ENCODE results near the gene PLS1. TPM values are rescaled to one million over a fixed set of nuclear protein-coding genes. Genes with fewer than 3 reads are reported as not detected.

Gene PLS1
- total RNA-seq, 3 donors from 2014 or later (not counting 1 experiment from before 2014, with no cell fraction given) = 1.2 to 2.6 (median 1.6) TPM

- no peak for TF ChIP-seq CTCF (IDR thresholded peaks at IDR 0.05)
- no peak overlapping the region for H3K4me3 Mint-ChIP-seq
- no peaks in the 10 kb centered on the region for H3K9me3 Mint-ChIP-seq
- H3K36me3 ChIP-seq (ENCODE audit: control insufficient read depth, insufficient read depth, low read length) = no peaks in the 10 kb centered on the region
- 100% methylated on average over 2 of the region's 2 CpGs for WGBS (ENCODE audit: insufficient coverage)
- no peaks in the 10 kb centered on the region for H3K27me3 ChIP-seq (ENCODE audit: control insufficient read depth, insufficient read depth, low read length)
- no peak overlapping the region for H3K27ac ChIP-seq (ENCODE audit: low read length)
- no peak for DNase-seq
- no peaks in the 10 kb centered on the region for H3K9me3 ChIP-seq (ENCODE audit: control insufficient read depth, insufficient read depth, low read length)
- H3K4me3 ChIP-seq (ENCODE audit: low read length) = no peak overlapping the region
- intact Hi-C loops (cut with micrococcal nuclease) = no loop called here
- no peak for ATAC-seq
- H3K4me1 Mint-ChIP-seq = no peaks in the 10 kb centered on the region
- H3K27me3 Mint-ChIP-seq (ENCODE audit: low read depth in 2 of 2) = no peaks in the 10 kb centered on the region
- H3K36me3 Mint-ChIP-seq = no peaks in the 10 kb centered on the region
- H3K27ac Mint-ChIP-seq = no peak overlapping the region
- no peaks in the 10 kb centered on the region for H3K4me1 ChIP-seq (ENCODE audit: control insufficient read depth, insufficient read depth, low read length)
These were observed 95.3 kb downstream of the PLS1 start for GRCh38 chr3:142691527-142691926.

GRCh38 chr3:142693136-142693853 is 97.1 kb downstream of the PLS1 start:
- no peaks in the 10 kb centered on the region for H3K36me3 Mint-ChIP-seq
- intact Hi-C loops (cut with micrococcal nuclease) = no loop called here
- no peaks in the 10 kb centered on the region for H3K27me3 Mint-ChIP-seq (ENCODE audit: low read depth in 2 of 2)
- DNase-seq = no peak
- H3K9me3 Mint-ChIP-seq = no peaks in the 10 kb centered on the region
- no peaks in the 10 kb centered on the region for H3K4me1 Mint-ChIP-seq
- WGBS (ENCODE audit: insufficient coverage) = 95% methylated on average over 7 of the region's 7 CpGs
- TF ChIP-seq CTCF (IDR thresholded peaks at IDR 0.05) = no peak
- H3K36me3 ChIP-seq (ENCODE audit: control insufficient read depth, insufficient read depth, low read length) = no peaks in the 10 kb centered on the region
- H3K9me3 ChIP-seq (ENCODE audit: control insufficient read depth, insufficient read depth, low read length) = no peaks in the 10 kb centered on the region
- no peak overlapping the region for H3K27ac Mint-ChIP-seq
- H3K4me3 ChIP-seq (ENCODE audit: low read length) = no peak overlapping the region
- no peak overlapping the region for H3K27ac ChIP-seq (ENCODE audit: low read length)
- H3K4me3 Mint-ChIP-seq = no peak overlapping the region
- no peaks in the 10 kb centered on the region for H3K4me1 ChIP-seq (ENCODE audit: control insufficient read depth, insufficient read depth, low read length)
- H3K27me3 ChIP-seq (ENCODE audit: control insufficient read depth, insufficient read depth, low read length) = no peaks in the 10 kb centered on the region
- no peak for ATAC-seq

- Histone ChIP-seq H3K27ac (ENCODE audit: low read length) (no peak overlapping the region), H3K27me3 (ENCODE audit: control insufficient read depth, insufficient read depth, low read length) (no peaks in the 10 kb centered on the region), H3K4me3 (ENCODE audit: low read length) (no peak overlapping the region), H3K9me3 (ENCODE audit: control insufficient read depth, insufficient read depth, low read length) (no peaks in the 10 kb centered on the region), H3K36me3 (ENCODE audit: control insufficient read depth, insufficient read depth, low read length) (no peaks in the 10 kb centered on the region), H3K4me1 (ENCODE audit: control insufficient read depth, insufficient read depth, low read length) (no peaks in the 10 kb centered on the region)
- Mint-ChIP-seq H3K36me3 (no peaks in the 10 kb centered on the region), H3K27ac (no peak overlapping the region), H3K4me1 (no peaks in the 10 kb centered on the region), H3K27me3 (ENCODE audit: low read depth in 2 of 2) (no peaks in the 10 kb centered on the region), H3K4me3 (no peak overlapping the region), H3K9me3 (no peaks in the 10 kb centered on the region)
- 60% methylated on average over 1 of the region's 1 CpG for WGBS (ENCODE audit: insufficient coverage)
- ATAC-seq = no peak
- no peak for DNase-seq
- intact Hi-C loops (cut with micrococcal nuclease) = no loop called here
- TF ChIP-seq CTCF (IDR thresholded peaks at IDR 0.05) = no peak
These were observed 98.0 kb downstream of the PLS1 start for GRCh38 chr3:142694225-142694624.

GRCh38 chr3:142705198-142705597 is 109.0 kb downstream of the PLS1 start:
- H3K36me3 Mint-ChIP-seq = no peaks in the 10 kb centered on the region
- H3K4me3 Mint-ChIP-seq = no peak overlapping the region
- DNase-seq (no peak), ATAC-seq (no peak)
- no peaks in the 10 kb centered on the region for H3K36me3 ChIP-seq (ENCODE audit: control insufficient read depth, insufficient read depth, low read length)
- intact Hi-C loops (cut with micrococcal nuclease) = no loop called here
- no peak for TF ChIP-seq CTCF (IDR thresholded peaks at IDR 0.05)
- no peaks in the 10 kb centered on the region for H3K9me3 ChIP-seq (ENCODE audit: control insufficient read depth, insufficient read depth, low read length)
- no peaks in the 10 kb centered on the region for H3K9me3 Mint-ChIP-seq
- H3K27ac ChIP-seq (ENCODE audit: low read length) = no peak overlapping the region
- no peaks in the 10 kb centered on the region for H3K27me3 ChIP-seq (ENCODE audit: control insufficient read depth, insufficient read depth, low read length)
- H3K4me1 Mint-ChIP-seq = no peaks in the 10 kb centered on the region
- peaks cover 0 to 3% of the 10 kb centered on the region in 2 donors for H3K27me3 Mint-ChIP-seq (ENCODE audit: low read depth in 2 of 2)
- H3K4me3 ChIP-seq (ENCODE audit: low read length) = no peak overlapping the region
- 88% methylated on average over 1 of the region's 2 CpGs for WGBS (ENCODE audit: insufficient coverage)
- H3K4me1 ChIP-seq (ENCODE audit: control insufficient read depth, insufficient read depth, low read length) = no peaks in the 10 kb centered on the region
- no peak overlapping the region for H3K27ac Mint-ChIP-seq
